ENCODE measurements around the gene SLC7A8. TPM values are rescaled to one million over a fixed set of nuclear protein-coding genes. Genes with fewer than 3 reads are reported as not detected.

SLC7A8 gene
- total RNA-seq, 1 donor from 2014 or later: 3.3 TPM

DNA sequence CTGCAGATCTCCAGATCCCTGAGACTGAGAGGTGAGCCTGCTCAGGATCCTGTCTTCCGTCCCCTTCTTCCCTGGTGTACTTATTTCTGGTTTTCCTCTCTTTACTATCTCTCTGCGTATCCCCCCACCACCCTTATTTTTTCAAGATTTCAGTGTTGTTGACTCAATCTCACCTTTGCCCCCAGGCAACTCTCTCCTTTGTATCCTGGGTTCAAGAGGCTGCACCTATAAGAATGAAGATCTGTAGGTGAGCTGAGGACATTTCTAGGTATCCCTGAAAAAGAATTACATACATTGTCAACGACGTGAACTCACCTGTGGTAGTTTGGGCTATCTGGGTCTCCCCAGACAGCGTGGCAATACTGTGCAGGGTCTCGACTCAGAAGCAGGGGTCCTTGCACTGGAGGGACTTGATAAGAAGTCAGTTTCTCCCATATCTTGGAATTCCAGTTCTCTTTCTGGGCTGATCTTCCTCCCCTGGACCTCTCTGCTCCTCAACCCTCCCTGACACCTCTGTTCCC lies 79.3 kb downstream of the SLC7A8 start:
- TF ChIP-seq, protein P1, sequence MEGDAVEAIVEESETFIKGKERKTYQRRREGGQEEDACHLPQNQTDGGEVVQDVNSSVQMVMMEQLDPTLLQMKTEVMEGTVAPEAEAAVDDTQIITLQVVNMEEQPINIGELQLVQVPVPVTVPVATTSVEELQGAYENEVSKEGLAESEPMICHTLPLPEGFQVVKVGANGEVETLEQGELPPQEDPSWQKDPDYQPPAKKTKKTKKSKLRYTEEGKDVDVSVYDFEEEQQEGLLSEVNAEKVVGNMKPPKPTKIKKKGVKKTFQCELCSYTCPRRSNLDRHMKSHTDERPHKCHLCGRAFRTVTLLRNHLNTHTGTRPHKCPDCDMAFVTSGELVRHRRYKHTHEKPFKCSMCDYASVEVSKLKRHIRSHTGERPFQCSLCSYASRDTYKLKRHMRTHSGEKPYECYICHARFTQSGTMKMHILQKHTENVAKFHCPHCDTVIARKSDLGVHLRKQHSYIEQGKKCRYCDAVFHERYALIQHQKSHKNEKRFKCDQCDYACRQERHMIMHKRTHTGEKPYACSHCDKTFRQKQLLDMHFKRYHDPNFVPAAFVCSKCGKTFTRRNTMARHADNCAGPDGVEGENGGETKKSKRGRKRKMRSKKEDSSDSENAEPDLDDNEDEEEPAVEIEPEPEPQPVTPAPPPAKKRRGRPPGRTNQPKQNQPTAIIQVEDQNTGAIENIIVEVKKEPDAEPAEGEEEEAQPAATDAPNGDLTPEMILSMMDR (conservative IDR thresholded peaks at IDR 0.05; ENCODE audit: low read depth, low read length): no peak
- no peak for DNase-seq (ENCODE audit: low read depth)

DNA sequence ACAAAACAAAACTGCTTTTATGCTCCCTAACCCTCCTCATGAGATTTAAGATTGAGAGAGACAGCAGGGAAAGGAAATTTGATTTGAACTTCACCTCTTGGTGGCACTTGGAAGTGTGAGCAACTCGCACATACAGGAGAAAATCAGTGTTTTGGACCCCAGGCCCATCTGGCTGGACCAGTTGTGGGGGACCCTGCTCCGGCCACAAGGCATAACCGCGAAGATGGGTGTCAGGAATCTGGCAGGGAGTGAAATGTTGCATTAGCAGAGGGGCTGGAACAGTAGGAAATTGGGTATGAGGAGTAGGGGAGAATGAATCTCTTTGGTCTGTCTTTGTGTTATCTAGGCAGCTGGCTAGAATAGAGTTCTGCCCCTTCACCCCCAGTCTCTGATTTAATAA lies 79.9 kb downstream of the SLC7A8 start:
- DNase-seq (ENCODE audit: low read depth): no peak
- no peak overlapping the region for H3K4me3 ChIP-seq (ENCODE audit: low read depth, low read length)
- TF ChIP-seq, protein P1 (conservative IDR thresholded peaks at IDR 0.05; ENCODE audit: low read depth, low read length): no peak

More for the DNA sequence above, 79.3 kb downstream of the SLC7A8 start:
- H3K4me3 ChIP-seq (ENCODE audit: low read depth, low read length): no peak overlapping the region

DNA sequence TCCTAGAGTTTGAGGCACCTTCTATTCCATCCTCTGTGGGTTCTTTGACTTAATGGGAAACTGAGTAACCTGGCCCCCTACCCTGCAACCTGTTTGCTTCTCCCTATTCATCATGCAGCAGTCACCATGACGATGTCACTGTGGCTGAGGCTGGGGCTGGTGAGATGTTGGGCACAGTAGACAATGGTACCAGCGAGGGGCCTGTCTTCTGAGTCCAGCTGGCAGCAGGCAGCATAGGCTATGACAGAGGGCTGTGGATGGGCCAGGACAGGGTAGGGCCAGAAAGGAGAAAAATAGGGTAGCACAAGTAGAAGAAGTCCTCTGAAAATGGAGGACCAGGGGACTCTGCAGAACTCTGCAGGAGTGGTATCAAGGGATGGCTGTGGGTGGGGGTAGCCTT lies 80.7 kb downstream of the SLC7A8 start:
- H3K4me3 ChIP-seq (ENCODE audit: low read depth, low read length): no peak overlapping the region
- no peak for DNase-seq (ENCODE audit: low read depth)
- TF ChIP-seq, protein P1 (conservative IDR thresholded peaks at IDR 0.05; ENCODE audit: low read depth, low read length): no peak

DNA sequence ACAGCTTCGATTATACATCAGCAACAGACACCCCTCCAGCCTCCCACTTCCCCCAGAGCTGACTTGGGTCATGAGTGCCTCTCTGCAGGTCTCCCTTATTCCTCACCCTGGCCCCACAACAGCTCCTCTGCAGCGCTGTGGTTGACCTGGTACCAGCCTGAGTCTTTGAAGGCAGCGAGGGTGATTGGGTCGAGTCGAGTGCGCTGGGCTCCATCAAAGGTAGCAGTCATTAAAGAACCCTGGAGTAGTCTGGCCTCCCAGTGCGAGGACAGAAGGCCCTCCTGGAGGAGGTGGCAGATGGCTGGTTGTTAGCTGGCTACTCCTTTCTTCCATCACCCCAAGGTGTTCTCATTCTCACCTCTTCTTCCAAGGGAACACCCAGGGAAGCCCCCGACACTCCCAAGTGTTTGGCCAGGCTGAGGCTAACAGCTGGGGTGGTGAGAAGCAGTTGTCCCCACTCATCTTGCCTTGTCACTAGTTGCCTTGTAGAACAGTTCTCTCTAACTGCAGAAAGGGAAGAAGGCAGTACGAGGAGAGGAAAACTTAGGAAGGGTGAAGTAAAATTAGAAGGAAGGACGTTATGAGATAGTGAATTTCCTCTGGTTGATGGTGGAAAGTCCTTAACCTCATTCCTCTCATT lies 81.4 kb downstream of the SLC7A8 start:
- TF ChIP-seq, protein P1 (conservative IDR thresholded peaks at IDR 0.05; ENCODE audit: low read depth, low read length): no peak
- H3K4me3 ChIP-seq (ENCODE audit: low read depth, low read length): no peak overlapping the region
- DNase-seq (ENCODE audit: low read depth): no peak

DNA sequence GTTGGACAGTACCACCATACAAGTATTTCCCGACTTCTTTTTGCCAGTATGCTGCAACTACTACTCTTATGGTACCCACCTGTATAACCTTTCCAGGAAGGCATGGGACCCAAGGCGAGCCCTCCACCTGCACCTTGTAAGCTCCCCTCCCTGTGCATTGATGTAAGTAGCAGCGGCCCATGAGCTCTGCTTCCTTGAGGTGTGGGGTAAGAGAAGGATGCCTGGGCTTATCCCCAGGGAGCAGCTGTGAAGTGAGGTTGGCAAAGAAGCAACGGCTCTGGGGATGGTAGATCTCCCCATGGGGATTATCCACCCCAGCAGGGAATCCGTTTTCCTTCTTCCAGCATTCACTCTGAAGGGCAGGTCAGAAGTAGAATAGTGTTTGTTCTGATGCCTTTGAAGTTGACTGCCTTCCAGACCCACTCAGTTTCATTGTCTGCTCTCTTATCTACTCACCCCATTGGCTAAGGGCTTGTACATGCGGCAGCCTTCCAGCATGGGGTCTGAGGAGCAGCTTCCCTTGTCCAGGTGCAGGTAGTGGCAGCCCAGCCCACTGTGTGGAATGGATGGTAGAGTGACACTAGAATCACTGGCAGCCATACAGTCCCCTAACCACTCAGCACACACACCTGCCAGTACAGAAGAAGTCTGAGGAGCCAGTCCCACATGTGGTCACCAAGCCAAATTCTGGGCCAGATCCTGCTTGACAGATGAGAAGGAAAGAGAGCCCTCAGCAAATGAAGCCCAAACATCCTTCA lies 82.1 kb downstream of the SLC7A8 start:
- no peak for DNase-seq (ENCODE audit: low read depth)
- no peak overlapping the region for H3K4me3 ChIP-seq (ENCODE audit: low read depth, low read length)
- TF ChIP-seq, protein P1 (conservative IDR thresholded peaks at IDR 0.05; ENCODE audit: low read depth, low read length): no peak

DNA sequence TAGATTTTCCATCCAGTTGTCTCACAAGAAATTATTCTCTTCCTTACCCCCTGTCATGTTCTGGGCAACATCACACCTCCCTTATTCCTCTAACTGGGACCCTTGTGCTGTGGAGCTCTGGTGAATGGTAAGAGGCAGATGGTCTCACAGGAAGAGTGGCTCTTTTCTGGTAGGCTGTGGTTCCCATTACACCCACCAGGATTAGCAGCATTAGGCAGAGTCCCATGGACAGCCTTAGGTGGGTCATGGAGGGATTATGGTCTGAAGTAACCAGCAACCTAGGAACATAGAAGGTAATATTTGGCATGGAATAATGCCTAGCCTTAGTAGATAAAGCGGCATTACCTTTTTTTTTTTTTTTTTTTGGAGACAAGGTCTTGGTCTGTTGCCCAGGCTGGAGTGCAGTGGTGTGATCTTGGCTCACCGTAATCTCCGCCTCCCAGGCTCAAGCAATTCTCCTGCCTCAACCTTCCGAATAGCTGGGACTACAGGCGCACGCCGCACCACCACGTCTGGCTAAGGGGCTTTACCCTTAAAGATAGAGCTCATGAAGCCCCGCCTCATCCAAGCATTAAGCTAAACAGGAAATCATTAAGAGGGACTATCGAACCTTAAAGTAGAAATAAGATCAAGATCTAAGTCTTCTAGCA lies 84.1 kb downstream of the SLC7A8 start:
- TF ChIP-seq, protein P1 (conservative IDR thresholded peaks at IDR 0.05; ENCODE audit: low read depth, low read length): no peak
- no peak overlapping the region for H3K4me3 ChIP-seq (ENCODE audit: low read depth, low read length)
- no peak for DNase-seq (ENCODE audit: low read depth)

All from epithelial cell of proximal tubule (primary cell).